KG1 (cell line): ENCODE data around the gene ZNF474.

ENCODE experiments used
- DNase-seq: peaks from one replicate; lab custom pipeline; 2025; lab: John Stamatoyannopoulos, UW

ZNF474 gene

GRCh38 chr5:122180863-122181548 is 51.7 kb downstream of the ZNF474 start:
- no peak for DNase-seq

GRCh38 chr5:122181863-122182262 is 52.5 kb downstream of the ZNF474 start:
- no peak for DNase-seq

GRCh38 chr5:122182491-122182921 is 53.2 kb downstream of the ZNF474 start:
- DNase-seq = no peak

GRCh38 chr5:122183098-122183787 is 53.9 kb downstream of the ZNF474 start:
- DNase-seq = no peak

GRCh38 chr5:122183788-122184170 is 54.4 kb downstream of the ZNF474 start:
- DNase-seq = no peak

GRCh38 chr5:122184676-122185255 is 55.4 kb downstream of the ZNF474 start:
- no peak for DNase-seq

- no peak for DNase-seq
Observed at GRCh38 chr5:122187426-122187825, 58.1 kb downstream of the ZNF474 start.

GRCh38 chr5:122190156-122190555 is 60.8 kb downstream of the ZNF474 start:
- no peak for DNase-seq

- peak; percentile 12 for DNase-seq
Observed at GRCh38 chr5:122192497-122193496, 63.5 kb downstream of the ZNF474 start.

GRCh38 chr5:122195802-122196394 is 66.6 kb downstream of the ZNF474 start:
- DNase-seq = no peak

- DNase-seq = no peak
Observed at GRCh38 chr5:122199146-122199545, 69.8 kb downstream of the ZNF474 start.

GRCh38 chr5:122200450-122200849 is 71.1 kb downstream of the ZNF474 start:
- no peak for DNase-seq

GRCh38 chr5:122200865-122201264 is 71.5 kb downstream of the ZNF474 start:
- DNase-seq = no peak

- DNase-seq = no peak
Observed at GRCh38 chr5:122201365-122201764, 72.0 kb downstream of the ZNF474 start.

GRCh38 chr5:122202952-122203351 is 73.6 kb downstream of the ZNF474 start:
- no peak for DNase-seq
